ENCODE measurements around the gene IQGAP2.
"Not testable (repeated sequence)": the region's sequence is repeated elsewhere in the genome, so short reads cannot be mapped to it uniquely, and the experiment has no call there.

Gene IQGAP2

DNA sequence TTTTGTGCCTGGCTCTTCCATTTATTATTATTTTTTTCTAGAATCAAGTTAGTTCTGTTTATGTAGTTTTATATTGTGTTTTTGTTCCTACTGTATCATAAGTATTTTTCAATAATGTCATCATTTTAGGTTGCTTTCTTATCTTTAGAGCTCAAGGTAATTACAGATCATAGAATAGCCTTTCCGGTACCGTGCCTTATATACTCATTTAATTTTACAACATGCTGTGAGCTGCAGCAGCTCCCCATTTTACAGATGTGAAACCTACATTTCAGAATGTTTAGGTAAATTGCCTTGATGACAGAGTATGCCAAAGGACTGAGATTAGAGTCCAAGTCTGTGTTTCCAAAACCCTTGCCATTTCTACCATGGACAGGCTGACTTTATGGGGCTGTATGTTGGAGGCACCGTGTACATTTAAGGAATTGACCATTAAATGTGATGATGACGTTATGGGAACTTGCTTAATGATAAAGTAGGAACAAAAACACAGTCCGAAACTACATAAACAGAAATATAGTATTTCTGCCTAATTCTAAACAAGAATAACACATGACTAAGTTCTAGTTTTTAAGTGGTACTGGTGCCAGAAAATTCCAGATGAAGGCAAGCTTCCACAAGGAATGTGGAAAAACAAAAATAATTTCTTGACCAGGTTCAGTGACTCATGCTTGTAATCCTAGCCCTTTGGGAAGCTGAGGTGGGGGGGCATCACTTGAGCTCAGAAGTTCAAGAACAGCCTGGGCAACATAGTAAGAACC is 97.7 kb downstream of the IQGAP2 start:
- no peak for DNase-seq (ENCODE audit: low read depth)

- DNase-seq (ENCODE audit: low read depth): no peak
These were observed 100.8 kb downstream of the IQGAP2 start for GRCh38 chr5:76503929-76504328.

- no peak for DNase-seq (ENCODE audit: low read depth)
These were observed 101.9 kb downstream of the IQGAP2 start for GRCh38 chr5:76504901-76505564.

DNA sequence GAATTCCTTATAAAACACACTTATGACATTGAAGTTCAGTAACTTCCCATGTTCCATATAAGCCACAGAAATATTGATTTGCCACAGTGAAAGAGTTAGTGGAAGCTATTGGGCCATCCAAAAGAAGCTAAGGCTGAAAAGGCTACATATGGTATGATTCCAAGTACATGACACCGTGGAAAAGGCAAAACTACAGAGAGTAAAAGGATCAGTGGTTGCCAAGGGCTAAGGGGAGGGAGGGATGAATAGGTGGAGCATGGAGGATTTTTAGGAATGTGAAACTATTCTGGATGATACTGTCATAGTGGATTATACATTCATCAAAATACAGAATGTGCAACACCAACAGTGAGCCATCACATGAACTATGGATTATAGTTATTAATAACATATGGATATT is 110.4 kb downstream of the IQGAP2 start:
- no peak for DNase-seq (ENCODE audit: low read depth)

GRCh38 chr5:76514292-76514691 is 111.2 kb downstream of the IQGAP2 start:
- DNase-seq (ENCODE audit: low read depth): no peak

GRCh38 chr5:76514713-76515112 is 111.6 kb downstream of the IQGAP2 start:
- no peak for DNase-seq (ENCODE audit: low read depth)

DNA sequence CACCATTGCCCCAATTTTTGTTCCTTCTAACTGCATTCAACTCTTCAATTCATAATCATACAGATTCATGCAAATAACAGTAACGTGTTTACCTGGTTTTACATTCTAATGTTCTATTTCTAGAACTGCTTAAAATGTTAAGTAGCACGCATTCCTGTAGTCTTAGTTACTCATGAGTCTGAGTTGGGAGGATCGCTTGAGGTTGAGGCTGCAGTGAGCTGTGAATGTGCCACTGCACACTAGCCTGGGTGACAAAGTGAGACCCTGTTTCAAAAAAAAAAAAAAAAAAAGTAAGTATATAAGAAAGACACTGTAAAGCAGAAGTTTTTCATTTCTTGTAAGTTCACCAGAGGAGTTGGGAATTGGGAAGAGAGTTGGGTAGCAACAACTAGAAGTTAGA is 114.2 kb downstream of the IQGAP2 start:
- DNase-seq (ENCODE audit: low read depth): no peak

GRCh38 chr5:76518246-76518645 is 115.2 kb downstream of the IQGAP2 start:
- DNase-seq (ENCODE audit: low read depth): not testable (repeated sequence)

DNA sequence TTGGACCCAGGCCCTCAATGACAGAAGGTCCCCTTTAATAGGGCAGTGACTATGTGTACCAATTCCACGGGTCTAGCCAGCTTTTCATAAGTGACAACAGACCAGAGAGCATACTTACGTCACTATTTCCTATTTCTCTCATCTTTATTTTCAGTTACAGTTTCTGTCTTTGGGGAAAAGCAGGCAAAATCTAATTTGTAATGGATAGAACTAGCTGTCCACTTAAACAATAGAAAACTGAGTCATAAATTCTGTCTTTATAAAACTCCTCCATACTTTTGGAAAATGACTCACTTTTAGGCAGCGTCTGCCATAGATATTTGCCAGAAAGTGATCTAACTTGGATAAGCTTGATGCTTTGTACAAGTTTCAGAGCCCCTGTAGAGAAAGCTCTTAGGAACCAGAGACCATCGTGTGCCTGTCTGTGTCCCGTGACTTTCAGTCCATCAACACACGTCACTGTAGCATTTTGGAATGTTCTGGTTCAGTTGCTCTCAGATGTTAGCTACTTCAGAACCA is 118.2 kb downstream of the IQGAP2 start:
- no peak for DNase-seq (ENCODE audit: low read depth)

DNA sequence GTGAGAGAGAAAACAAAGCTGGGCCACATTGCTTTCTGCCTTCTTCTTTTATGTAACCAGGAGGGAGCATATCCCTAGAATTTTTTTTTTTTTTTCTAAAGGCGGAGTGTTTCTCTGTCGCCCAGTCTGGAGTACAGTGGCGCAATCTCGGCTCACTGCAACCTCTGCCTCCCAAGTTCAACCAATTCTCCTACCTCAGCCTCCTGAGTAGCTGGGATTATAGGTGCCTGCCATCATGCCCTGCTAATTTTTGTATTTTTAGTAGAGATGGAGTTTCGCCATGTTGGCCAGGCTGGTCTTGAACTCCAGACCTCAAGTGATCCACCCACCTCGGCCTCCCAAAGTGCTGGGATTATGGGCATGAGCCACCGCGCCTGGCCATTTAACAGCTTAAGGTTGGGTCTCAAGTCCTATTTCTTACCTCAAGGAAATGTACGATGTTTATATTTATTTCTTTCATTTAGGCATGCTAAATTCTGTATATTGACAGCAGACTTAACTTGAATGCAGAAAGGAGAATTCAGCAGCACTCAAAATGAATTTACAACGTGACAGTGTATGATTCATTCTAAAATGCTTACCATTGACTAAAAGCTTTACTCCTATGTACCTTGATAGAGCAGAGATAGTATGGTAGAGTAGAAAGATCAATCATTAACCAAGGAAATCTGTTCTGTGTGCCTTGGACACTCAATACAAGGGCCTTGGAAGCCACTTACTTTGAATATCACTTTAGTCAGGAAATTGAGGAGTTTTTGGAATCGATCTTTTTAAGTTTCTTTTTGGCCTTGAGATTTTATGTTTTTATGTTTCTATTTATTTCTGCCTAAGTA is 119.2 kb downstream of the IQGAP2 start:
- no peak for DNase-seq (ENCODE audit: low read depth)

DNA sequence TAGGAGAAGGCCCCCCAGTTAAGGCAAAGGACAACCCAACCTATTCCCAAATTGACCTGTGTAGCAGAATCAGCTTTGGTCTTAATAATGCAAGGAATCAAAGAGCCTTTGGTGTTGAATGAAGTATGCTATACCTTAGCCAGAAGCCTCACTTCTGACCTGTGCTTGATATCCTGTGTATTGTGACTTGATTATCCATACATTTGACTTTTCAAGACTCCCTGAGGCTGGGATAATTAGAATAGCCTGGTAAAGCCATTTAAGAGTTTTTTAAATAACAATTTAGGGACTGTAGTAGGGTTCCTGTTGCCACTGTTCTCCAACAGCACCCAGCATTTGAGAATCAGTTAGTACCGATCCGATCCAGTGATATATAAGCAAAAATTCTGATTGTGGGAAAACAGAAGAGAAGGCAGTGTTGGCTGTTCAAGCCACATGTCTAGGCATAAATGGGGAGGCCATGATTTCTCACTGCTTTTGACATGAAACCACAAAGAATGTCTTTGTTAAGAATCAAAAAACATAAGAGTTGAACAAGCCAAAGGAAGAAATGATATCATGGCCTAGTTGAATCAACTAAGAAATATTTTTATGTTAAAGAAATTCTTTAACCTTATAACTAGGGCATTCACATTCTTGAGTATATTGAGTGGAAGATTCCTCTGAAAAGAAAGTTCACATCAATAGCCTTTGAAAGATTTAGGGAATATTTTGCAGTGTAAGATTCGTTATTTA is 121.2 kb downstream of the IQGAP2 start:
- DNase-seq (ENCODE audit: low read depth): no peak

DNA sequence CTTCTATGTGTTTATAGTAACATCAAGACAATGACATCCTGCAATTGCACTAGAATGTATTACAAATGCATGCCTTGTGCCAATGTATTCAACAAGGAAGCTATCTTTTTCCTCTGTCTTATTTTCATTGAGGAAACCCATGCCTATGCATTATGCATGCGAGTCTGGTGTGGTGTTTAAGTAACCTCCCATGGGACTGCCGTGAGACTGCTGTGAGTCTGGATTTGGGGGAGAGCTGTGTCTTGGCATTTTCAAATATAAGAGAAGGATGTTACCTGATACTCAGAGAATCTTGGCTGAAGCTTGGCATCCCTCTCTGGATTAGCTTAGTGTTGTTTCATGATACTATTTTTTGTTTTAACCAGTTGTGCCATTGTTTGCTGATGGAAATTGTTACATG is 121.8 kb downstream of the IQGAP2 start:
- no peak for DNase-seq (ENCODE audit: low read depth)

- no peak for DNase-seq (ENCODE audit: low read depth)
These were observed 122.9 kb downstream of the IQGAP2 start for GRCh38 chr5:76525956-76526355.

- no peak for DNase-seq (ENCODE audit: low read depth)
These were observed 124.0 kb downstream of the IQGAP2 start for GRCh38 chr5:76526950-76527583.

- no peak for DNase-seq (ENCODE audit: low read depth)
These were observed 124.6 kb downstream of the IQGAP2 start for GRCh38 chr5:76527685-76528161.

DNA sequence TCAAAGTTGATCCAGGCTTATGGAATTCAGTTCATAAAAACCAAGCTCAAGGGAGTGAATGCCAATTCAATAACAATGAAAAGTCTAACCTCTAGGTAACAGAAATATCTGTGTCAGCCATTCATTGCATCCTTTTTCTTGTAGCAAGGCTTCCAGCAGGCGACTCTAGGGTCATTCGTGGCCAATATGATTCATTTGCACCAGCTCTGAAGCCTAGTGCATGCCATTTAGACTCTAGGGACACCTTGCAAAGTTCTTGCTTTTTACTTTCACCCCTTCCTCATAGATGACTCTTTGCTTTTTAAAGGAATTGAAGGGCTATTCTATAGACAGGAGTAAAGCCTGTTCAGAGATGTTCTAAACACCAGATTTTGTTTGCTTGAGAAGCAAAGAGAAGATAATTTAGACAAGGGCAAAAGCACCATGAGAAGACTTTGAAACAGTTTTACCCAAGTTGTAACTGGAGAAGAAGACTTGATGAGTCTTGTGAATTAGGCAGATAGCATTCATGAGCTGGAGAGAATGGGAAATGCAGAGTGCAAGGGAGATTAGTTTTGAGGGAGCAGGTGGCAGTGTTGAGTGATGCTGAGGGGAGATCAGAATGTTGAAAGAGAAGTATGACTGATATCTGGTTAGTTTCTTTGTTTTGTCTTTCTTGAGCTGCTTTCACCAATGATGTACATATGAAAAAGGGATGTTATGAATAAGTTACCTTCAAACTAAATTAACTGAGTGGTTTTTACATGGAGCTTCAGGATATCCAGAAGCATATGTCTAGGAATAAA is 125.7 kb downstream of the IQGAP2 start:
- DNase-seq (ENCODE audit: low read depth): no peak

GRCh38 chr5:76529464-76530344 is 126.6 kb downstream of the IQGAP2 start:
- DNase-seq (ENCODE audit: low read depth): no peak

- DNase-seq (ENCODE audit: low read depth): no peak
These were observed 129.0 kb downstream of the IQGAP2 start for GRCh38 chr5:76532052-76532451.

DNA sequence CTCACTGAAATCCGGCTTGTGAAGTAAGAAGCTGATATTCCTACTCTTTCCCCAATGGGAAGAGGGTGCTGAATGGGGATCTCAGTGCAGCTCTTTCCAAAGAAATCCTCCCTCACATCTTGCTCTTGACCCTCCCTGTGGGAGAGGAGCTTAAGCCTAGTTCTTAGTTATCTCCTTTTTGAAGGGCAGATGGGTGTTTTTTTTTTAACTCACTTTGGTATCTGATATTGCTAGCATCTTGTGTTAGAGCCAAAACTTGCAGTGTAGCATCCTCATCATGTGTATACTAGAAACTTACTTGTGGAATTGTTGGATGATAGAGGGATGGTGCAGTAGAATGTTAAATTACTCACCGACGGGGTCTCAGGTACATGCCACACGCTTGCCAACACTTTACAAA is 129.9 kb downstream of the IQGAP2 start:
- DNase-seq (ENCODE audit: low read depth): no peak
